BE2C (cell line): ENCODE results near the gene RNF14.
A peak's percentile ranks its signal among the peaks of the same experiment; 100 is the strongest.

Source experiments
- DNase-seq: peaks from one replicate; pipeline ENCODE4 v3.0.0-alpha.2; 2020
- H3K27me3 ChIP-seq: fragments of 250-450 bp; sonication (Bioruptor Pico); 2 replicates; pipeline ENCODE4 v1.5.1; 2020; ENCODE audit warnings: mild to moderate bottlenecking
- H3K36me3 ChIP-seq: fragments of 250-450 bp; sonication (Bioruptor Pico); 2 replicates; pipeline ENCODE4 v1.5.1; 2020; ENCODE audit warnings: mild to moderate bottlenecking
- H3K4me1 ChIP-seq: fragments of 250-450 bp; sonication (Bioruptor Pico); 2 replicates; pipeline ENCODE4 v1.5.1; 2020
- H3K4me3 ChIP-seq: 2 replicates; pipeline ENCODE4 v1.5.1; 2011; ENCODE audit warnings: low read depth, low read length
- H3K9me3 ChIP-seq: fragments of 250-450 bp; sonication (Bioruptor Pico); 2 replicates; pipeline ENCODE4 v1.5.1; 2020
- CTCF ChIP-seq: IDR thresholded peaks from 2 replicates; pipeline ENCODE4 v1.5.1; 2012; ENCODE audit warnings: mild to moderate bottlenecking, low read depth, low read length

Gene RNF14

GRCh38 chr5:142008813-142009212 lies 39.9 kb downstream of the RNF14 start:
- Histone ChIP-seq H3K27me3 (no peaks in the 10 kb centered on the region), H3K4me3 (no peak overlapping the region), H3K9me3 (no peaks in the 10 kb centered on the region), H3K4me1 (no peaks in the 10 kb centered on the region; the same call in 1 of the 2 replicates), H3K36me3 (peaks cover 37% of the 10 kb centered on the region)
- TF ChIP-seq CTCF = no peak
- DNase-seq = no peak

GRCh38 chr5:142009886-142010285 lies 41.0 kb downstream of the RNF14 start:
- Histone ChIP-seq H3K27me3 (no peaks in the 10 kb centered on the region), H3K4me3 (no peak overlapping the region), H3K36me3 (peaks cover 27% of the 10 kb centered on the region), H3K4me1 (no peaks in the 10 kb centered on the region; the same call in 1 of the 2 replicates), H3K9me3 (no peaks in the 10 kb centered on the region)
- no peak for TF ChIP-seq CTCF
- DNase-seq = no peak

GRCh38 chr5:142011572-142012185 lies 42.8 kb downstream of the RNF14 start:
- peaks cover 3% of the 10 kb centered on the region; the same call in 1 of the 2 replicates for H3K4me1 ChIP-seq
- H3K36me3 ChIP-seq = peaks cover 12% of the 10 kb centered on the region
- peak overlapping the region; percentile 85 for H3K4me3 ChIP-seq
- DNase-seq = no peak
- H3K9me3 ChIP-seq = no peaks in the 10 kb centered on the region
- no peak for TF ChIP-seq CTCF
- H3K27me3 ChIP-seq = no peaks in the 10 kb centered on the region

GRCh38 chr5:142012186-142012785 lies 43.4 kb downstream of the RNF14 start:
- peak overlapping the region; percentile 85 for H3K4me3 ChIP-seq
- H3K9me3 ChIP-seq = no peaks in the 10 kb centered on the region
- H3K4me1 ChIP-seq = peaks cover 3% of the 10 kb centered on the region; the same call in 1 of the 2 replicates
- H3K36me3 ChIP-seq = peaks cover 12% of the 10 kb centered on the region
- peak; percentile 69 for DNase-seq
- peak; percentile 75 for TF ChIP-seq CTCF
- H3K27me3 ChIP-seq = no peaks in the 10 kb centered on the region

- Histone ChIP-seq H3K27me3 (no peaks in the 10 kb centered on the region), H3K4me1 (peaks cover 3% of the 10 kb centered on the region; the same call in 1 of the 2 replicates), H3K4me3 (peak within 1 kb of the TSS; percentile 85), H3K9me3 (no peaks in the 10 kb centered on the region), H3K36me3 (peaks cover 10% of the 10 kb centered on the region)
- no peak for TF ChIP-seq CTCF
- DNase-seq = peak; percentile 88
Measured at GRCh38 chr5:142012792-142013388, 44.0 kb downstream of the RNF14 start, which contains the start of gene GNPDA1. TSS of gene GNPDA1 (minus strand) at chr5:142013027. CDS start at chr5:142012035, 992 bp downstream.
